WTC11 (cell line): Measurements from ENCODE around the gene OVOL3. TPM values are rescaled to one million over a fixed set of nuclear protein-coding genes. Genes with fewer than 3 reads are reported as not detected.

Experiments used
- ATAC-seq: fragments of 200-7000 bp; cut with Tn5 transposase; 2 replicates; pipeline ENCODE4 v1.10.0; 2021; ENCODE audit warnings: mild to moderate bottlenecking, moderate library complexity
- CTCF ChIA-PET: fragments of 300-600 bp; sonication (Branson Sonifier 250); formaldehyde crosslinking; loops from one replicate; lab custom pipeline; 2021; ENCODE audit warnings: antibody characterized with exemption; lab: Charles Lee
- POLR2A ChIA-PET: fragments of 350-600 bp; sonication (Branson Sonifier 250); formaldehyde crosslinking; loops from one replicate; lab custom pipeline; 2021; ENCODE audit warnings: antibody characterized with exemption; lab: Charles Lee
- DNase-seq: peaks from one replicate; pipeline ENCODE4 v3.0.0; 2021; ENCODE audit warnings: low spot score
- H3K27ac Mint-ChIP-seq: 2 replicates; pipeline ENCODE4 v1.8.0; 2021; ENCODE audit warnings: mixed read lengths
- H3K27me3 Mint-ChIP-seq: 2 replicates; pipeline ENCODE4 v1.8.0; 2021; ENCODE audit warnings: low read depth, mild to moderate bottlenecking, moderate library complexity, mixed read lengths
- H3K36me3 Mint-ChIP-seq: 2 replicates; pipeline ENCODE4 v1.8.0; 2021; ENCODE audit warnings: mixed read lengths
- H3K4me1 Mint-ChIP-seq: 2 replicates; pipeline ENCODE4 v1.8.0; 2022; ENCODE audit warnings: mixed read lengths
- H3K4me3 Mint-ChIP-seq: 2 replicates; pipeline ENCODE4 v1.8.0; 2021; ENCODE audit warnings: mild to moderate bottlenecking, moderate library complexity, mixed read lengths
- H3K9me3 Mint-ChIP-seq: 2 replicates; pipeline ENCODE4 v1.8.0; 2021; ENCODE audit warnings: mixed read lengths
- CREB1 ChIP-seq: sonication (generic); formaldehyde crosslinking; IDR thresholded peaks from 2 replicates; pipeline ENCODE4 v1.8.0; 2023; ENCODE audit warnings: mild to moderate bottlenecking, missing genetic modification reagents
- ELF4 ChIP-seq: sonication (generic); formaldehyde crosslinking; IDR thresholded peaks from 2 replicates; pipeline ENCODE4 v1.8.1; 2022; ENCODE audit warnings: low read depth, mild to moderate bottlenecking, moderate library complexity, missing genetic modification reagents
- EMX1 ChIP-seq: fragments of 250-450 bp; sonication (Bioruptor Pico); IDR thresholded peaks from 2 replicates; pipeline ENCODE4 v1.8.0; 2021; ENCODE audit warnings: mild to moderate bottlenecking
- ESRRA ChIP-seq: sonication (generic); formaldehyde crosslinking; IDR thresholded peaks from 2 replicates; pipeline ENCODE4 v1.8.1; 2022; ENCODE audit warnings: mild to moderate bottlenecking, missing genetic modification reagents, borderline replicate concordance
- FOXJ3 ChIP-seq: sonication (generic); formaldehyde crosslinking; IDR thresholded peaks from 2 replicates; pipeline ENCODE4 v1.9.0; 2021; ENCODE audit warnings: missing genetic modification reagents, mild to moderate bottlenecking, borderline replicate concordance
- HMGA2 ChIP-seq: fragments of 250-450 bp; sonication (Bioruptor Pico); IDR thresholded peaks from 2 replicates; pipeline ENCODE4 v1.4.0; 2021; ENCODE audit warnings: mild to moderate bottlenecking, moderate library complexity
- IRF2 ChIP-seq: sonication (generic); formaldehyde crosslinking; IDR thresholded peaks from 2 replicates; pipeline ENCODE4 v1.8.0; 2022; ENCODE audit warnings: low read depth, missing genetic modification reagents, borderline replicate concordance
- JUN ChIP-seq: sonication (generic); formaldehyde crosslinking; IDR thresholded peaks from 2 replicates; pipeline ENCODE4 v1.8.0; 2023; ENCODE audit warnings: mild to moderate bottlenecking, missing genetic modification reagents
- NFE2L1 ChIP-seq: sonication (generic); formaldehyde crosslinking; IDR thresholded peaks from 2 replicates; pipeline ENCODE4 v1.8.1; 2023; ENCODE audit warnings: missing genetic modification reagents
- OVOL2 ChIP-seq: fragments of 250-450 bp; sonication (Bioruptor Pico); IDR thresholded peaks from 2 replicates; pipeline ENCODE4 v1.9.0; 2021; ENCODE audit warnings: mild to moderate bottlenecking, borderline replicate concordance
- SP1 ChIP-seq: sonication (generic); formaldehyde crosslinking; conservative IDR thresholded peaks from 2 replicates; pipeline ENCODE4 v1.8.1; 2022; ENCODE audit warnings: missing genetic modification reagents
- ZNF219 ChIP-seq: sonication (generic); formaldehyde crosslinking; IDR thresholded peaks from 2 replicates; pipeline ENCODE4 v1.8.0; 2023; ENCODE audit warnings: missing genetic modification reagents, mild to moderate bottlenecking, borderline replicate concordance
- ZNF416 ChIP-seq: fragments of 250-450 bp; sonication (Bioruptor Pico); IDR thresholded peaks from 2 replicates; pipeline ENCODE4 v1.9.0; 2021; ENCODE audit warnings: mild to moderate bottlenecking, inconsistent platforms
- ZNF423 ChIP-seq: fragments of 250-450 bp; sonication (Bioruptor Pico); IDR thresholded peaks from 2 replicates; pipeline ENCODE4 v2.1.2; 2022; ENCODE audit warnings: mild to moderate bottlenecking, moderate library complexity
- total RNA-seq: library from RNA; stranded (reverse); gene quantifications from 3 replicates; pipeline ENCODE4 v1.2.3, GENCODE V29; 2021
- TF ChIP-seq, protein P1 (sequence below): sonication (generic); formaldehyde crosslinking; IDR thresholded peaks from 2 replicates; pipeline ENCODE4 v1.8.0; 2023; ENCODE audit warnings: missing genetic modification reagents
- TF ChIP-seq, protein P2 (sequence below): sonication (generic); formaldehyde crosslinking; IDR thresholded peaks from 2 replicates; pipeline ENCODE4 v1.8.1; 2023; ENCODE audit warnings: mild to moderate bottlenecking, missing genetic modification reagents, moderate library complexity
- TF ChIP-seq, protein P3 (sequence below): sonication (generic); formaldehyde crosslinking; IDR thresholded peaks from 2 replicates; pipeline ENCODE4 v1.8.0; 2022; ENCODE audit warnings: mild to moderate bottlenecking, missing genetic modification reagents
- TF ChIP-seq, protein P4 (sequence below): sonication (generic); formaldehyde crosslinking; IDR thresholded peaks from 2 replicates; pipeline ENCODE4 v1.8.1; 2022; ENCODE audit warnings: low read depth, missing genetic modification reagents, borderline replicate concordance
- TF ChIP-seq, protein P5 (sequence below): fragments of 250-450 bp; sonication (Bioruptor Pico); IDR thresholded peaks from 2 replicates; pipeline ENCODE4 v1.8.0; 2021; ENCODE audit warnings: mild to moderate bottlenecking
- TF ChIP-seq, protein P6 (sequence below): sonication (generic); formaldehyde crosslinking; IDR thresholded peaks from 2 replicates; pipeline ENCODE4 v1.8.1; 2023; ENCODE audit warnings: mild to moderate bottlenecking, moderate library complexity, missing genetic modification reagents

OVOL3 gene
- total RNA-seq, 1 experiment from 2014 or later = not detected

DNA sequence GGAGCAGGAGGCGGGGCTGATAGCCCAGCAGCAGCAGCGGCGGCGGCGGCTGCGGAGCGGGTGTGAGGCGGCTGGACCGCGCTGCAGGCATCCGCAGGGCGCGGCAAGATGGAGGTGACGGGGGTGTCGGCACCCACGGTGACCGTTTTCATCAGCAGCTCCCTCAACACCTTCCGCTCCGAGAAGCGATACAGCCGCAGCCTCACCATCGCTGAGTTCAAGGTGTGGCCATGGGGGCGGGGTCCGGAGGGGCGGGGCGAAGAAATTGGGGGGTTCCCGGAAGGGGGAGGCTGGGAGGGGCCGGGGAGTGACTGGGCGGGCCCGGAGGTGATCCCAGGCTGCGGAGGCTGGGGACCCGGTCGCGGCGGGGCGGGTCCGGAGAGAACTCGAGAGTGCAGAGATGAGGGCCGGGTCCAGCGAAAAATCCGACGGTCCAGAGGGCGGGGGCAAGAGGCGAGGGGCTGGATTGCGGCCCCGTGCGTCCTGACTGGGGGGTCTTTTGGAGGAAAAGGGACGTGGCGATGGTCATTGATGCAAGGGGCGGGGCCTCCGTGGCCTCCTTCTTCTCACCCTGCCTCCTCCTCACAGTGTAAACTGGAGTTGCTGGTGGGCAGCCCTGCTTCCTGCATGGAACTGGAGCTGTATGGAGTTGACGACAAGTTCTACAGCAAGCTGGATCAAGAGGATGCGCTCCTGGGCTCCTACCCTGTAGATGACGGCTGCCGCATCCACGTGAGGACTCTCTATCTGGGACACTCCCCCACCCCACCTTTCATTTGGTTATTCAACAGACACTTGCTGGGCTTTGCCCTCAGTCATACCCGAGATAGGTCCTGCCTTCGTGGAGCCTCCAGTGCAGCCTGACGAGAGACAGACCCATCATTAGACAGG lies 4.8 kb downstream of the OVOL3 start, which contains the start of gene TBCB:
TSS of gene TBCB (plus strand) at position 16 of the 891 bp plus-strand sequence. CDS start at position 109, 93 bp downstream.
- POLR2A ChIA-PET = interaction anchor here (1.0 to 1.5 kb wide), 2 partner anchors 13 to 62 kb away, joined by 6 to 7 read pairs; partner anchors contain the start of gene THAP8
- CTCF ChIA-PET = interaction anchor here (0.7 to 2.8 kb wide), 4 partner anchors 9 to 138 kb away, joined by 3 to 28 read pairs (median 3); no protein-coding TSS in a partner anchor
- peak within 1 kb of the TSS; percentile 95 for H3K4me3 Mint-ChIP-seq
- peak; percentile 78 for DNase-seq
- peaks cover 3% of the 10 kb centered on the region for H3K27me3 Mint-ChIP-seq
- peak within 1 kb of the TSS; percentile 100 for H3K27ac Mint-ChIP-seq
- peaks cover 31% of the 10 kb centered on the region for H3K36me3 Mint-ChIP-seq
- TF ChIP-seq FOXJ3 (no peak), ELF4 (CRISPR knock-in tag) (no peak), ESRRA (0 out of 2 replicates have a peak, but pooled peaks have one; percentile 12), SP1 (CRISPR knock-in tag) (no peak; the same call in 1 of the 2 replicates)
- peak; percentile 12 for ATAC-seq
- peaks cover 40% of the 10 kb centered on the region for H3K4me1 Mint-ChIP-seq
- H3K9me3 Mint-ChIP-seq = no peaks in the 10 kb centered on the region

DNA sequence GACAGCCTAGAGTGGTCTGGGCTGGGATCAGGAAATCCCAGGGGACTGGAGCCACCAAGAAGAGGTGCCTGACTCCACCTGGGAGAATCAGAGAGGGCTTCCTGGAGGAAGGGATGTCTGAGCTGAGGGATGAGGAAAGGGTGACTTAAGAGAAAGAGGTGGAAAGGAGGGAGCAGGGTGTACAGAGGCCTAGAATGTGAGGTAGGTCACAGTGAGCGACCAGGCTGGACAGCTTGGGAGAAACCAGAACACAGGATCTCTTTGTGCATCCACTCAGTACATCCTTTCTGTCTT lies 5.3 kb downstream of the OVOL3 start:
- Mint-ChIP-seq H3K36me3 (peaks cover 31% of the 10 kb centered on the region), H3K4me3 (peak overlapping the region; percentile 95), H3K27me3 (peaks cover 3% of the 10 kb centered on the region), H3K4me1 (peaks cover 34% of the 10 kb centered on the region), H3K9me3 (no peaks in the 10 kb centered on the region), H3K27ac (peak overlapping the region; percentile 54; the same call in 1 of the 2 replicates)
- ChIA-PET CTCF (interaction anchor here (0.8 to 2.8 kb wide), 2 partner anchors 12 to 139 kb away, joined by 3 to 28 read pairs; no protein-coding TSS in a partner anchor), POLR2A (no interaction called here)
- DNase-seq (no peak), ATAC-seq (no peak)
- TF ChIP-seq ZNF219 (CRISPR knock-in tag) (no peak), CREB1 (no peak), JUN (CRISPR knock-in tag) (no peak), NFE2L1 (no peak), OVOL2 (no peak), ZNF416 (CRISPR knock-in tag) (no peak), IRF2 (CRISPR knock-in tag) (no peak), HMGA2 (CRISPR knock-in tag) (no peak), ZNF423 (CRISPR knock-in tag) (no peak), EMX1 (CRISPR knock-in tag) (no peak)
- TF ChIP-seq, protein P1, sequence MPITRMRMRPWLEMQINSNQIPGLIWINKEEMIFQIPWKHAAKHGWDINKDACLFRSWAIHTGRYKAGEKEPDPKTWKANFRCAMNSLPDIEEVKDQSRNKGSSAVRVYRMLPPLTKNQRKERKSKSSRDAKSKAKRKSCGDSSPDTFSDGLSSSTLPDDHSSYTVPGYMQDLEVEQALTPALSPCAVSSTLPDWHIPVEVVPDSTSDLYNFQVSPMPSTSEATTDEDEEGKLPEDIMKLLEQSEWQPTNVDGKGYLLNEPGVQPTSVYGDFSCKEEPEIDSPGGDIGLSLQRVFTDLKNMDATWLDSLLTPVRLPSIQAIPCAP = no peak
- TF ChIP-seq, protein P2, sequence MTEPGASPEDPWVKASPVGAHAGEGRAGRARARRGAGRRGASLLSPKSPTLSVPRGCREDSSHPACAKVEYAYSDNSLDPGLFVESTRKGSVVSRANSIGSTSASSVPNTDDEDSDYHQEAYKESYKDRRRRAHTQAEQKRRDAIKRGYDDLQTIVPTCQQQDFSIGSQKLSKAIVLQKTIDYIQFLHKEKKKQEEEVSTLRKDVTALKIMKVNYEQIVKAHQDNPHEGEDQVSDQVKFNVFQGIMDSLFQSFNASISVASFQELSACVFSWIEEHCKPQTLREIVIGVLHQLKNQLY (CRISPR knock-in tag) = no peak
- TF ChIP-seq, protein P3, sequence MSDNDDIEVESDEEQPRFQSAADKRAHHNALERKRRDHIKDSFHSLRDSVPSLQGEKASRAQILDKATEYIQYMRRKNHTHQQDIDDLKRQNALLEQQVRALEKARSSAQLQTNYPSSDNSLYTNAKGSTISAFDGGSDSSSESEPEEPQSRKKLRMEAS (CRISPR knock-in tag) = no peak
- TF ChIP-seq, protein P4, sequence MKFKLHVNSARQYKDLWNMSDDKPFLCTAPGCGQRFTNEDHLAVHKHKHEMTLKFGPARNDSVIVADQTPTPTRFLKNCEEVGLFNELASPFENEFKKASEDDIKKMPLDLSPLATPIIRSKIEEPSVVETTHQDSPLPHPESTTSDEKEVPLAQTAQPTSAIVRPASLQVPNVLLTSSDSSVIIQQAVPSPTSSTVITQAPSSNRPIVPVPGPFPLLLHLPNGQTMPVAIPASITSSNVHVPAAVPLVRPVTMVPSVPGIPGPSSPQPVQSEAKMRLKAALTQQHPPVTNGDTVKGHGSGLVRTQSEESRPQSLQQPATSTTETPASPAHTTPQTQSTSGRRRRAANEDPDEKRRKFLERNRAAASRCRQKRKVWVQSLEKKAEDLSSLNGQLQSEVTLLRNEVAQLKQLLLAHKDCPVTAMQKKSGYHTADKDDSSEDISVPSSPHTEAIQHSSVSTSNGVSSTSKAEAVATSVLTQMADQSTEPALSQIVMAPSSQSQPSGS (CRISPR knock-in tag) = no peak
- TF ChIP-seq, protein P5, sequence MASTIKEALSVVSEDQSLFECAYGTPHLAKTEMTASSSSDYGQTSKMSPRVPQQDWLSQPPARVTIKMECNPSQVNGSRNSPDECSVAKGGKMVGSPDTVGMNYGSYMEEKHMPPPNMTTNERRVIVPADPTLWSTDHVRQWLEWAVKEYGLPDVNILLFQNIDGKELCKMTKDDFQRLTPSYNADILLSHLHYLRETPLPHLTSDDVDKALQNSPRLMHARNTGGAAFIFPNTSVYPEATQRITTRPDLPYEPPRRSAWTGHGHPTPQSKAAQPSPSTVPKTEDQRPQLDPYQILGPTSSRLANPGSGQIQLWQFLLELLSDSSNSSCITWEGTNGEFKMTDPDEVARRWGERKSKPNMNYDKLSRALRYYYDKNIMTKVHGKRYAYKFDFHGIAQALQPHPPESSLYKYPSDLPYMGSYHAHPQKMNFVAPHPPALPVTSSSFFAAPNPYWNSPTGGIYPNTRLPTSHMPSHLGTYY = no peak
- TF ChIP-seq, protein P6, sequence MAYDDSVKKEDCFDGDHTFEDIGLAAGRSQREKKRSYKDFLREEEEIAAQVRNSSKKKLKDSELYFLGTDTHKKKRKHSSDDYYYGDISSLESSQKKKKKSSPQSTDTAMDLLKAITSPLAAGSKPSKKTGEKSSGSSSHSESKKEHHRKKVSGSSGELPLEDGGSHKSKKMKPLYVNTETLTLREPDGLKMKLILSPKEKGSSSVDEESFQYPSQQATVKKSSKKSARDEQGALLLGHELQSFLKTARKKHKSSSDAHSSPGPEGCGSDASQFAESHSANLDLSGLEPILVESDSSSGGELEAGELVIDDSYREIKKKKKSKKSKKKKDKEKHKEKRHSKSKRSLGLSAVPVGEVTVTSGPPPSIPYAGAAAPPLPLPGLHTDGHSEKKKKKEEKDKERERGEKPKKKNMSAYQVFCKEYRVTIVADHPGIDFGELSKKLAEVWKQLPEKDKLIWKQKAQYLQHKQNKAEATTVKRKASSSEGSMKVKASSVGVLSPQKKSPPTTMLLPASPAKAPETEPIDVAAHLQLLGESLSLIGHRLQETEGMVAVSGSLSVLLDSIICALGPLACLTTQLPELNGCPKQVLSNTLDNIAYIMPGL = no peak
